SKM-1 treated with dmso at 0.1 percent for 144 hours (cell line): ENCODE measurements around the gene PTPN4.
"Not testable (repeated sequence)": the region's sequence is repeated elsewhere in the genome, so short reads cannot be mapped to it uniquely, and the experiment has no call there.

Experiments
- DNase-seq: peaks from one replicate; lab custom pipeline; 2025; ENCODE audit not compliant: unreplicated experiment; lab: John Stamatoyannopoulos, UW

The PTPN4 gene

GRCh38 chr2:119932809-119933208, 173.1 kb downstream of the PTPN4 start:
- DNase-seq = no peak

- no peak for DNase-seq
Observed at GRCh38 chr2:119934319-119934718, 174.6 kb downstream of the PTPN4 start.

- no peak for DNase-seq
Observed at GRCh38 chr2:119937680-119938079, 178.0 kb downstream of the PTPN4 start.

DNA sequence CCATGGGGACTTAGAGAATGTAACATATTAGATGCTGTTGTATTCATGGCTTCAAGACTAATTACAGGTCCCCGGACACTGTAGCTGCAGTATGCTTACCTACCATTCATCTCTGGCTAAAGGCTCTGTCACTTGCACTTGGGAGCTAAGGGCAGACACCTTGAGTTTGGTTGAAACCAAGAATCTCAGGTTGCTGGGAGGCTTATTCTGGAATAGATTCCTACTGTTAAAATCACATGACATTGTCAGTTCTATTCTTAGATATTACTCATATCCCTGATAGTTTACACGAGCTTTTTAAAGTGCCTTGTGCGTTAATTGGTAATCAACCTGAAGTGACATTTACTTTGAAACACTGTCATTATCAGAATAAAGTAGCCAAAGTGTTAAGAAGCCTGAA, 180.2 kb downstream of the PTPN4 start:
- no peak for DNase-seq

DNA sequence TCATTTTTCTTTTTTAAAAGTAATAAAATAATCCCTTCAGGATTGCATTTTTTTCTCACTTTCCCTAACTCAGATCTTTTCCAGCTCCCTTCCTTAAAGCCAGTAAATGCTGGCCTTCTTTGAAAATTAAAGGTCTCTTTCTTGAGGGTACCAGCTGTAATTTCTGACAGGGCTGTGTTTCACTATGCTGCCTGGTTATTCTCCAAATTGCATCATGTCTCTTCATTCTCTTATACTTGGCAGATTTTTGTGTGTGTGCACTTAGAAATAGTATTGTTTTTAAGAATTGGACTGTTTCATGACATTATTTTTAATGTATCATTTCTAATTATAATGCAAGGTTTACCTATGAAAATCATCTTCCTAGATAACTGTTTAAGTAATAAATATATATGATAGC, 181.1 kb downstream of the PTPN4 start:
- DNase-seq = no peak

DNA sequence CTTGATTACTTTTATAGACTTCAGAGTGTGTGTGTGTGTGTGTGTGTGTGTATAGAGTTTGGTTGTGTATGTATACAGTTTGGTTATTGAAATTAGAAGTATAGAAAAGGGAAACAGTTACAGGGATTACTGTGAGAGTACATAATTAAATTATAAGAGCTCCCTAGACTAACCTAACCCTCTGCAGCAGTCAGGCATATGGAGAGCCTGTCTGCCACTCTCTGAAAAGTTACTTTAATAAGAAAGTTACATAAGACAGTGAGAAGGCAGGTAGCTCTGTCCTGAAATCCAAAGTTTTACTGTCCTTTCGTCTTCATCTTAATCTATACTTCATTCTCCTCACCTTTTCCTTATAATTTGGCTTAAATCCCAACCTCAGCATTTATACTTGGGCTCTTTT, 181.7 kb downstream of the PTPN4 start:
- no peak for DNase-seq

GRCh38 chr2:119941981-119942513, 182.3 kb downstream of the PTPN4 start:
- DNase-seq = no peak

DNA sequence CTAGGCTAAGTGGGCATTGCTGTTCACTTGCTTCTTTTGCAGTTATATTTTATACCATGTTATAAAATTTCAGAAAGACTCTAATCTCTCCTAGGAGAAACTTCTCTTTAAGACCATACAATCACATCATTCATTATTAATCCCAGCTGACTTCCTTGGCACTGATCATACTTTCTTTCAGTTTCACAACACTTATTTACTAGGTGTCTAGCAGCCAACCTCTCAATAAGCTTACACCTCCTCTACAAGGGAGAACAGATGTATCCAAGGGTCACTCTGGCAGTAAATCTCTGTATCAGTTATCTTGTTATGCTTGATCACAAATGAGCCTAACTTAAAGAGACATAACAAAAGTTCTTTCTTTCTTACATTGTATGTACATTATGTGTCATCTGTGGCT, 183.3 kb downstream of the PTPN4 start:
- DNase-seq = no peak

GRCh38 chr2:119947535-119947934, 187.8 kb downstream of the PTPN4 start:
- DNase-seq = no peak

DNA sequence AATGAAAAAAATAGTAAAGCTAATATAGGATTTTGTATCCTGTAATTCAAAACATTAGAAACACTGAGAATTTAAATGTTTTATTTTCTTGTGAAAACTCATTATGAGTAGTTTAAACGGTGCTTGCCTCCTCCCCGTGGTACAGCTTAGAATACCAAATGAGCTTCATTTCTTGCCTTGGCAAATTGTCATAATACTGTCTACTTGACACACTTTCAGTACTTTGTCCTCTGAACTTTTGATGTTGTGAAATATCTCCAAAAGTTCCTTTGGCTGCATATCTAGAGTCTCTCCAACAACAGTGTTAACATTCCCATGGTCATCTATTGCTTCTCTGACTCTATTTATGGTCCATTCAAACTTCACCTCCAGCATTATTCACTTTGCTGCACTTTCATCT, 191.2 kb downstream of the PTPN4 start:
- no peak for DNase-seq

- DNase-seq = no peak
Observed at GRCh38 chr2:119958670-119959268, 199.0 kb downstream of the PTPN4 start.

DNA sequence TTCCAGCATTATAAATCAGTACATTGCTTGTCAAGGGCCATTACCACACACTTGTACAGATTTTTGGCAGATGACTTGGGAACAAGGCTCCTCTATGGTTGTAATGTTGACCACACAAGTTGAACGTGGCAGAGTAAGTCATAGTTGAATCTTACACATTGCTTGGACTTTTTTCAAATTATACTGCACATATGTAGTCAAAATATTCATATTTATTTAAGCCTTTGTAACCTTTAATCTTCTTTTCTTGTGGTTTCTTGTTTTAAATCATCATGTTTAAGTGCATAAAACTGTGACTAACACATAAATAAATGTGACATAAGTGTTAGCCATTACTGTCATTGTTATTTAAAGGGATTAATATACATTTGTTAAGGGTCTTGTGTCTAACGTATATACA, 201.1 kb downstream of the PTPN4 start:
- DNase-seq = no peak

DNA sequence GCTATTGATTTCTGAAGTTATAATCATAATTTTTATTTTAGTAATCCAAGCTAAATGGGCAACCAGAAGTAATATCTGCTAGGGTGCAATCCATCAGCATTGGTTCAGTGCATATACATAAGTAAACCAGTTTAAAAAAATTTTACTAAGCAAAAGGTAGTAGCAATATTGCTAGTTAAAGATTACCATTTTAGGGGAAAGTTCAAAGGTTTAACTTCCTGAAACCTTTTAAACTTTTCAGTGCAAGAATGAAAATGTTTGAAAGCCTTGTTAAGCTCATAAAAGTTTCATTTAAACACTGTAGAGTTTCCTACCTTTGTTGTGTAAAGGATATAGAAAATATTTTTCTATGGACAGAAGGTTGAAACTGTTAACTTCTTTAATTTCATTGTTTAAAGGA, 222.2 kb downstream of the PTPN4 start:
- DNase-seq = no peak

- DNase-seq = no peak
Observed at GRCh38 chr2:119982506-119982905, 222.8 kb downstream of the PTPN4 start.

DNA sequence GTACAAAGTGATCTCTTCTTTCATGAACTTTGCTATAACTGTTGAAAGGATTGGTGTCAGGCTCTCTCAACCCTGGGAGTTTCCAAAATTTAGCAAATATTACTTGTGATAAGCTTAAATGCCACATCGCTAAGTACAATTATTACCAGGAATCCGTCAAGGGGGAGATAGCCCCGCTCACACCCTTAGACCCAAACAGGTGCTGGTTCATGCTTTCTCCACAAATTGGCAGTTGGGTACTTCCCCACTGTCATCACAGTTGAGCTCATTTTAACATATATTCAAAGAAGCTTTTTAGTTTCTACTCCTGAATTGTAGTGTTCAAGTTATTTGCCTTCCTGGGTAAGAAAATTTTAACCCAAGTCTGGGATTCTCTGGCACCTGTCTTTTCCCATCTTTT, 223.4 kb downstream of the PTPN4 start:
- DNase-seq = no peak

- no peak for DNase-seq
Observed at GRCh38 chr2:119996148-119996547, 236.4 kb downstream of the PTPN4 start.

DNA sequence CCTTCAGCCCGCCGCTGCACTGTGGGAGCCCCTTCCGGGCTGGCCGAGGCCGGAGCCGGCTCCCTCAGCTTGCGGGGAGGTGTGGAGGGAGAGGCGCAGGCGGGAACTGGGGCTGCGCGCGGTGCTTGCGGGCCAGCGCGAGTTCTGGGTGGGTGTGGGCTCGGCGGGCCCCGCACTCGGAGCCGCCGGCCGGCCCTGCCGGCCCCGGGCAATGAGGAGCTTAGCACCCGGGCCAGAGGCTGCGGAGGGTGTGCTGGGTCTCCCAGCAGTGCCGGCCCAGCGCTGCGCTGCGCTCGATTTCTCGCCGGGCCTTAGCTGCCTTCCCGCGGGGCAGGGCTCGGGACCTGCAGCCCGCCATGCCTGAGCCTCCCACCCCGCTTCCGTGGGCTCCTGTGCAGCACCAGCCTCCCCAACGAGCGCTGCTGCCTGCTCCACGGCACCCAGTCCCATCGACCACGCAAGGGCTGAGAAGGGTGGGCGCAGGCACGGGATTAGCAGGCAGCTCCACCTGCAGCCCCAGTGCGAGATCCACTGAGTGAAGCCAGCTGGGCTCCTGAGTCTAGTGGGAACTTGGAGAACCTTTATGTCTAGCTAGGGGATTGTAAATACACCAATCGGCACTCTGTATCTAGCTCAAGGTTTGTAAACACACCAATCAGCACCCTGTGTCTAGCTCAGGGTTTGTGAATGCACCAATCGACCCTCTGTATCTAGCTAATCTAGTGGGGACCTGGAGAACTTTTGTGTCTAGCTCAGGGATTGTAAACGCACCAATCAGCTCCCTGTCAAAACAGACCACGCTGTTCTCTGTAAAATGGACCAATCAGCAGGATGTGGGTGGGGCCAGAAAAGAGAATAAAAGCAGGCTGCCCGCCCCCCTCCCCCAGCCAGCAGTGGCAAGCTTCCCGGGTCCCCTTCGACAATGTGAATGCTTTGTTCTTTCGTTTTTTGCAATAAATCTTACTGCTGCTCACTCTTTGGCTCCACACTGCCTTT, 237.5 kb downstream of the PTPN4 start:
- not testable (repeated sequence) for DNase-seq

DNA sequence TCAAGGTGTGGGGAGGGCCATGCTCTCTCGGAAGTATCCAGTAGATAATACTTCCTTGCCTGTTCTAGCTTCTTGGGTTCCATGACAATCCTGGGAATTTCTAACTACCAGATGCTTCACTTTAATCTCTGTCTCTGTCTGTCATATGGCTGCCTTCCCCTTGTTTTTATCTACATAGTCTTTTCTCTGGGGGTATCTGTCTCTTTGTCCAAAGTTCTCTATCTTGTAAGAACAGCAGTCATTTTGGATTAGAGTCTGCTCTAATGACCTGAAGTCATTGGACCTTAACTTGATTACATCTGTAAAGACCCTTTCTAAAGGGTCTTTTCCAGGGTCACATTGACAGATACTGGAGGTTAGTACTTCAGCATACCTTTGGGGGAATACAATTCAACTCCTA, 241.7 kb downstream of the PTPN4 start:
- DNase-seq = no peak

GRCh38 chr2:120004254-120004653, 244.5 kb downstream of the PTPN4 start:
- DNase-seq = no peak

DNA sequence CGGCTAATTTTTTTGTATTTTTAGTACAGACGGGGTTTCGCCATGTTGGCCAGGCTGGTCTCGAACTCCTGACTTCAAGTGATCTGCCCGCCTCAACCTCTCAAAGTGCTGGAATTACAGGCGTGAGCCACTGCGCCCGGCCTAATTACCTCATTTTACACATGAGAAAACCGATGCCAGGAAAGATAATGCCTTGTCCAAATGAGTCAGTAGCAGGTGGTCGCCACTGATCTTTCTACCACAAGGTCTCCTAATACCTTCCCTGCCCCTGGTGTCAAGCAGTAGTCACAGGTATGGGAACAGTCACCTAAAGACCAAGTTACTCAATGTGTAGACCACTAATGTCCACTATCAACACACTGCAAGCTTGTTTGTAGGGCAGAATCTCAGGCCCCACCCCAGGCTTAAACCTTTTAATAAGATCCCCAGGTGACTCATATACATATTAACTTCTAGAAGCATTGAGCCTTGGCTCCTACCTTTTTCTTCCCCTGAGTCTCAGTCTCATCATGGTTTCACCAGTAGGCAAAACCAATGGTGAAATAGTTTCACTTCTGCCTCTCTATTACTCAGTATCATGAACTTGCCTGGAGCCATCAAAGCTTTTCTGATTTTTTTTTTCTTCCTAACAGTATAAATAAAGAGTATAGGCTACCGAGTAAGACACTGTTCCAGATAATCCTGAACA, 246.3 kb downstream of the PTPN4 start:
- DNase-seq = no peak

DNA sequence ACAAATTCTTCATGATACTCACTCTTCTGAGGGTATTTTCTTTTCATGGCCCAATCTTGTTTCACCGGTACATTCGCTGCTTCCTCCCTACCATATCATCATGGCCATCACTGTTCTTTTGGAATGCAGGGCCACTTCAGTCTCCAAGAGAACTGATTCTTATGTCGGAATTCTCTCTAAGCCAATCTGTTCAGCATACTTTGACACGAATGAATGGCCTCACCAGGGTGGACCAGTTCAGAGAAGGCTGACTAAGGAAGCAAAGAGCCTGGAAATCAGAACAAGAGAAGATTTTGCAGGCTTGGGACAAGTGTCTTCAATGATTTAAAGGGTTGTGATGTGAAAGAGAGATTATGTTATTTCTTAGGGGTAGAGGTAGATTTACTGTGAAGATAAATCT, 248.1 kb downstream of the PTPN4 start:
- no peak for DNase-seq

GRCh38 chr2:120012363-120012762, 252.6 kb downstream of the PTPN4 start:
- DNase-seq = no peak
